GM23338 (cell line): ENCODE results near the gene RAD23B. TPM values are rescaled to one million over a fixed set of nuclear protein-coding genes. Genes with fewer than 3 reads are reported as not detected.
"Not testable (repeated sequence)": the region's sequence is repeated elsewhere in the genome, so short reads cannot be mapped to it uniquely, and the experiment has no call there.

Source experiments
- ATAC-seq: fragments of 200-7000 bp; cut with Tn5 transposase; 3 replicates; pipeline ENCODE4 v1.9.1; 2020
- DNase-seq: peaks from one replicate; pipeline ENCODE4 v3.0.0-alpha.2; 2015; ENCODE audit warnings: low spot score
- H2AFZ ChIP-seq: fragments of 200-600 bp; sonication (generic); 2 replicates; pipeline ENCODE4 v1.8.0; 2016; ENCODE audit warnings: antibody characterized with exemption, mild to moderate bottlenecking, moderate library complexity
- H3F3A ChIP-seq: fragments of 200-600 bp; sonication (generic); replicated peaks from 2 replicates; pipeline ENCODE4 v1.8.0; 2017; ENCODE audit warnings: antibody characterized with exemption, mixed run types, low read depth
- H3K27ac ChIP-seq: fragments of 200-600 bp; sonication (generic); 2 replicates; pipeline ENCODE4 v1.6.1; 2016; ENCODE audit warnings: low read depth
- H3K27me3 ChIP-seq: fragments of 200-600 bp; sonication (generic); 2 replicates; pipeline ENCODE4 v1.8.0; 2016; ENCODE audit warnings: mild to moderate bottlenecking, mixed run types, moderate library complexity; ENCODE audit not compliant: insufficient read depth
- H3K36me3 ChIP-seq: fragments of 200-600 bp; sonication (generic); 2 replicates; pipeline ENCODE4 v1.8.0; 2016; ENCODE audit warnings: mild to moderate bottlenecking; ENCODE audit not compliant: insufficient read depth
- H3K4me1 ChIP-seq: fragments of 200-600 bp; sonication (generic); 2 replicates; pipeline ENCODE4 v1.8.0; 2016; ENCODE audit warnings: mild to moderate bottlenecking, moderate library complexity; ENCODE audit not compliant: insufficient read depth
- H3K4me2 ChIP-seq: fragments of 200-600 bp; sonication (generic); 2 replicates; pipeline ENCODE4 v1.7.1; 2017; ENCODE audit warnings: mixed run types
- H3K4me3 ChIP-seq: fragments of 200-600 bp; sonication (generic); 2 replicates; pipeline ENCODE4 v1.6.1; 2016; ENCODE audit warnings: mixed run types
- H3K79me2 ChIP-seq: fragments of 200-600 bp; sonication (generic); replicated peaks from 2 replicates; pipeline ENCODE4 v1.8.0; 2017; ENCODE audit warnings: mild to moderate bottlenecking; ENCODE audit not compliant: insufficient read depth
- H3K9me2 ChIP-seq: fragments of 200-600 bp; sonication (generic); 2 replicates; pipeline ENCODE4 v1.8.0; 2017; ENCODE audit not compliant: insufficient read depth
- H4K20me1 ChIP-seq: fragments of 200-600 bp; sonication (generic); replicated peaks from 2 replicates; pipeline ENCODE4 v1.8.0; 2017; ENCODE audit warnings: mild to moderate bottlenecking; ENCODE audit not compliant: insufficient read depth
- H3K27ac Mint-ChIP-seq: 2 replicates; pipeline ENCODE4 v1.8.0; 2020; ENCODE audit warnings: inconsistent platforms, mild to moderate bottlenecking, moderate library complexity, mixed read lengths
- H3K27me3 Mint-ChIP-seq: 3 replicates; pipeline ENCODE4 v1.8.0; 2022; ENCODE audit warnings: low read depth, mild to moderate bottlenecking, moderate library complexity, mixed read lengths, inconsistent platforms; ENCODE audit not compliant: insufficient read depth, poor library complexity
- H3K36me3 Mint-ChIP-seq: 3 replicates; pipeline ENCODE4 v1.8.0; 2021; ENCODE audit warnings: low read depth, mild to moderate bottlenecking, inconsistent platforms, moderate library complexity, mixed read lengths
- H3K4me1 Mint-ChIP-seq: 3 replicates; pipeline ENCODE4 v1.8.0; 2020; ENCODE audit warnings: mild to moderate bottlenecking, inconsistent platforms, mixed read lengths
- H3K4me3 Mint-ChIP-seq: 3 replicates; pipeline ENCODE4 v1.8.0; 2021; ENCODE audit warnings: moderate library complexity, mild to moderate bottlenecking, inconsistent platforms, mixed read lengths
- H3K9me3 Mint-ChIP-seq: 3 replicates; pipeline ENCODE4 v1.8.0; 2020; ENCODE audit warnings: moderate library complexity, mild to moderate bottlenecking, inconsistent platforms, mixed read lengths
- EZH2 ChIP-seq: fragments of 200-600 bp; sonication (generic); IDR thresholded peaks from one replicate; pipeline ENCODE4 v1.8.0; 2017; ENCODE audit warnings: antibody characterized with exemption, mild to moderate bottlenecking, low read depth; ENCODE audit not compliant: unreplicated experiment
- EZH2phosphoT487 ChIP-seq: fragments of 200-600 bp; sonication (generic); IDR thresholded peaks from one replicate; pipeline ENCODE4 v1.8.1; 2018; ENCODE audit warnings: antibody characterized with exemption; ENCODE audit not compliant: unreplicated experiment
- JUNB ChIP-seq: IDR thresholded peaks from one replicate; pipeline ENCODE4 v1.6.1; 2016; ENCODE audit warnings: antibody characterized with exemption; ENCODE audit not compliant: unreplicated experiment
- NANOG ChIP-seq: IDR thresholded peaks from 2 replicates; pipeline ENCODE4 v1.6.1; 2016; ENCODE audit warnings: antibody characterized with exemption, borderline replicate concordance
- POLR2AphosphoS5 ChIP-seq: IDR thresholded peaks from 2 replicates; pipeline ENCODE4 v1.6.1; 2016; ENCODE audit warnings: antibody characterized with exemption, low read depth
- STAT1 ChIP-seq: IDR thresholded peaks from one replicate; pipeline ENCODE4 v1.6.1; 2016; ENCODE audit warnings: antibody characterized with exemption; ENCODE audit not compliant: unreplicated experiment
- ZNF331 ChIP-seq: fragments of 250-450 bp; sonication (Bioruptor Pico); IDR thresholded peaks from 2 replicates; pipeline ENCODE4 v1.5.0; 2020; ENCODE audit warnings: low read depth, mild to moderate bottlenecking, moderate library complexity
- polyA plus RNA-seq: library from polyadenylated mRNA; unstranded; fragments of >200 nt; fragmentation: Nextera tagmentation; extraction: Ambion mirVana; gene quantifications from 2 replicates; pipeline ENCODE4 v1.2.1, GENCODE V29; 2016
- total RNA-seq: library from RNA; depleted of rRNA; stranded (reverse); fragments of >200 nt; shearing (Covaris generic); gene quantifications from 2 replicates; pipeline ENCODE4 v1.2.3, GENCODE V29; 2014
- TF ChIP-seq, protein P1 (sequence below): fragments of 250-450 bp; sonication (Bioruptor Pico); IDR thresholded peaks from 2 replicates; pipeline ENCODE4 v1.5.0; 2020; ENCODE audit warnings: mild to moderate bottlenecking, moderate library complexity

The RAD23B gene
- total and polyA plus RNA-seq, 2 experiments from 2014 or later = 31.1 to 137 TPM

GRCh38 chr9:107259751-107260313, 23.2 kb upstream of the RAD23B start:
- H3K4me3 Mint-ChIP-seq, H3K4me1 ChIP-seq, H3K9me2 ChIP-seq, H3F3A ChIP-seq, DNase-seq, H3K27ac Mint-ChIP-seq, H2AFZ ChIP-seq, H3K4me1 Mint-ChIP-seq, H3K36me3 Mint-ChIP-seq, ATAC-seq, H3K4me3 ChIP-seq, H3K27ac ChIP-seq, H3K4me2 ChIP-seq, H3K27me3 ChIP-seq, H3K27me3 Mint-ChIP-seq, H3K79me2 ChIP-seq, H3K36me3 ChIP-seq, H4K20me1 ChIP-seq, H3K9me3 Mint-ChIP-seq: not testable (repeated sequence)

DNA sequence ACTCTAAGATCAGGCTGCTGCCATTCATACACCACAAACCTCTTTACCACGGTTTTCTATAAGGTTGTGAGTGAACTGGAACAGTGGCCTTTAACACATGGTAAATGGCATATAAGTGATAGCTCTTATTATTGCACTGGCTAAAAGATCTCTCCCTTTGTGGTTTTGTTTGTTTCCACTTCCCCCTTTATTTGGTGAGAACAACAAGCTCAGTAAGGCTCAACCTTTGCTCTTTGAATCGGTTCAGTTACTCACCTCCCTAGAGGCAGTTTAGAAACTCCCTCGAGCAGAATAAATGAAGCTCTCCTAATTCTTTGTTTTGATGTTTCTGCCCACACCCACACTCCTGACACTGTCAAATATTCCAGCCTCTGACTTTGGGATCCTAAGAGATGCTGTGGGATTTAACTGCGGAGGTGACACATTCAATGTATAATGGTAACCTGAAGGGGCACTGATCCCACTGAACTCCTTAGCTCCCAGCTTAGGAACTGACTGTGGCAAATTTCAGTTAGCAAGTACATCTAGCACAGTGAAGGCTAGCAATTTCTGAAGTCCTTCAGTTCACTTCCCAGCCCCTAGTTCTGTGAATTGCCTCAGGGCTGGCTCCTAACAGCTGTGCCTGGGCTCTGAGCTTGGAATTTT, 22.5 kb upstream of the RAD23B start:
- Histone ChIP-seq H3K36me3 (no peaks in the 10 kb centered on the region), H3K27ac (no peak overlapping the region), H2AFZ (peak overlapping the region; percentile 34), H3K9me2 (no peaks in the 10 kb centered on the region; the same call in 1 of the 2 replicates), H3K27me3 (no peaks in the 10 kb centered on the region), H4K20me1 (no peaks in the 10 kb centered on the region), H3K4me1 (no peaks in the 10 kb centered on the region), H3K4me3 (no peak overlapping the region), H3F3A (no peaks in the 10 kb centered on the region), H3K79me2 (no peaks in the 10 kb centered on the region), H3K4me2 (no peak overlapping the region)
- Mint-ChIP-seq H3K9me3 (peaks cover 3% of the 10 kb centered on the region; the same call in 1 of the 3 replicates), H3K4me3 (no peak overlapping the region), H3K4me1 (peaks cover 2% of the 10 kb centered on the region; the same call in 1 of the 3 replicates), H3K27ac (no peak overlapping the region), H3K36me3 (no peaks in the 10 kb centered on the region), H3K27me3 (peaks cover 1% of the 10 kb centered on the region)
- TF ChIP-seq EZH2 (no peak), EZH2phosphoT487 (no peak), STAT1 (no peak), JUNB (no peak), NANOG (no peak), POLR2AphosphoS5 (no peak), ZNF331 (CRISPR knock-in tag) (no peak)
- TF ChIP-seq, protein P1, sequence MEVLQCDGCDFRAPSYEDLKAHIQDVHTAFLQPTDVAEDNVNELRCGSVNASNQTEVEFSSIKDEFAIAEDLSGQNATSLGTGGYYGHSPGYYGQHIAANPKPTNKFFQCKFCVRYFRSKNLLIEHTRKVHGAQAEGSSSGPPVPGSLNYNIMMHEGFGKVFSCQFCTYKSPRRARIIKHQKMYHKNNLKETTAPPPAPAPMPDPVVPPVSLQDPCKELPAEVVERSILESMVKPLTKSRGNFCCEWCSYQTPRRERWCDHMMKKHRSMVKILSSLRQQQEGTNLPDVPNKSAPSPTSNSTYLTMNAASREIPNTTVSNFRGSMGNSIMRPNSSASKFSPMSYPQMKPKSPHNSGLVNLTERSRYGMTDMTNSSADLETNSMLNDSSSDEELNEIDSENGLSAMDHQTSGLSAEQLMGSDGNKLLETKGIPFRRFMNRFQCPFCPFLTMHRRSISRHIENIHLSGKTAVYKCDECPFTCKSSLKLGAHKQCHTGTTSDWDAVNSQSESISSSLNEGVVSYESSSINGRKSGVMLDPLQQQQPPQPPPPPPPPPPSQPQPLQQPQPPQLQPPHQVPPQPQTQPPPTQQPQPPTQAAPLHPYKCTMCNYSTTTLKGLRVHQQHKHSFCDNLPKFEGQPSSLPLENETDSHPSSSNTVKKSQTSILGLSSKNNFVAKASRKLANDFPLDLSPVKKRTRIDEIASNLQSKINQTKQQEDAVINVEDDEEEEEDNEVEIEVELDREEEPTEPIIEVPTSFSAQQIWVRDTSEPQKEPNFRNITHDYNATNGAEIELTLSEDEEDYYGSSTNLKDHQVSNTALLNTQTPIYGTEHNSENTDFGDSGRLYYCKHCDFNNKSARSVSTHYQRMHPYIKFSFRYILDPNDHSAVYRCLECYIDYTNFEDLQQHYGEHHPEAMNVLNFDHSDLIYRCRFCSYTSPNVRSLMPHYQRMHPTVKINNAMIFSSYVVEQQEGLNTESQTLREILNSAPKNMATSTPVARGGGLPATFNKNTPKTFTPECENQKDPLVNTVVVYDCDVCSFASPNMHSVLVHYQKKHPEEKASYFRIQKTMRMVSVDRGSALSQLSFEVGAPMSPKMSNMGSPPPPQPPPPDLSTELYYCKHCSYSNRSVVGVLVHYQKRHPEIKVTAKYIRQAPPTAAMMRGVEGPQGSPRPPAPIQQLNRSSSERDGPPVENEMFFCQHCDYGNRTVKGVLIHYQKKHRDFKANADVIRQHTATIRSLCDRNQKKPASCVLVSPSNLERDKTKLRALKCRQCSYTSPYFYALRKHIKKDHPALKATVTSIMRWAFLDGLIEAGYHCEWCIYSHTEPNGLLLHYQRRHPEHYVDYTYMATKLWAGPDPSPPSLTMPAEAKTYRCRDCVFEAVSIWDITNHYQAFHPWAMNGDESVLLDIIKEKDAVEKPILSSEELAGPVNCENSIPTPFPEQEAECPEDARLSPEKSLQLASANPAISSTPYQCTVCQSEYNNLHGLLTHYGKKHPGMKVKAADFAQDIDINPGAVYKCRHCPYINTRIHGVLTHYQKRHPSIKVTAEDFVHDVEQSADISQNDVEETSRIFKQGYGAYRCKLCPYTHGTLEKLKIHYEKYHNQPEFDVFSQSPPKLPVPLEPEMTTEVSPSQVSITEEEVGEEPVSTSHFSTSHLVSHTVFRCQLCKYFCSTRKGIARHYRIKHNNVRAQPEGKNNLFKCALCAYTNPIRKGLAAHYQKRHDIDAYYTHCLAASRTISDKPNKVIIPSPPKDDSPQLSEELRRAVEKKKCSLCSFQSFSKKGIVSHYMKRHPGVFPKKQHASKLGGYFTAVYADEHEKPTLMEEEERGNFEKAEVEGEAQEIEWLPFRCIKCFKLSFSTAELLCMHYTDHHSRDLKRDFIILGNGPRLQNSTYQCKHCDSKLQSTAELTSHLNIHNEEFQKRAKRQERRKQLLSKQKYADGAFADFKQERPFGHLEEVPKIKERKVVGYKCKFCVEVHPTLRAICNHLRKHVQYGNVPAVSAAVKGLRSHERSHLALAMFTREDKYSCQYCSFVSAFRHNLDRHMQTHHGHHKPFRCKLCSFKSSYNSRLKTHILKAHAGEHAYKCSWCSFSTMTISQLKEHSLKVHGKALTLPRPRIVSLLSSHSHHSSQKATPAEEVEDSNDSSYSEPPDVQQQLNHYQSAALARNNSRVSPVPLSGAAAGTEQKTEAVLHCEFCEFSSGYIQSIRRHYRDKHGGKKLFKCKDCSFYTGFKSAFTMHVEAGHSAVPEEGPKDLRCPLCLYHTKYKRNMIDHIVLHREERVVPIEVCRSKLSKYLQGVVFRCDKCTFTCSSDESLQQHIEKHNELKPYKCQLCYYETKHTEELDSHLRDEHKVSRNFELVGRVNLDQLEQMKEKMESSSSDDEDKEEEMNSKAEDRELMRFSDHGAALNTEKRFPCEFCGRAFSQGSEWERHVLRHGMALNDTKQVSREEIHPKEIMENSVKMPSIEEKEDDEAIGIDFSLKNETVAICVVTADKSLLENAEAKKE = no peak
- ATAC-seq (peak; percentile 78), DNase-seq (peak; percentile 25)
